Neural cell (in vitro differentiated cells): ENCODE measurements around the gene HBA2.

Experiments
- CTCF ChIP-seq: fragments of 450-650 bp; IDR thresholded peaks from 2 replicates; pipeline ENCODE4 v1.5.1; 2014; ENCODE audit warnings: antibody characterized with exemption, mild to moderate bottlenecking, moderate library complexity; ENCODE audit not compliant: poor library complexity, severe bottlenecking
- EZH2 ChIP-seq: fragments of 200-600, 300-800 bp; shearing (Covaris generic), sonication (generic); IDR thresholded peaks from 2 replicates; pipeline ENCODE4 v1.6.1; 2014; ENCODE audit warnings: antibody characterized with exemption, low read length, borderline replicate concordance, mild to moderate bottlenecking; ENCODE audit not compliant: insufficient read depth, poor library complexity, severe bottlenecking
- POLR2AphosphoS5 ChIP-seq: IDR thresholded peaks from 2 replicates; pipeline ENCODE4 v1.6.1; 2012
- REST ChIP-seq: IDR thresholded peaks from 2 replicates; pipeline ENCODE4 v1.6.1; 2012; ENCODE audit warnings: borderline replicate concordance
- SMC3 ChIP-seq: fragments of 450-650 bp; conservative IDR thresholded peaks from 2 replicates; pipeline ENCODE4 v1.6.1; 2014; ENCODE audit warnings: antibody characterized with exemption, mild to moderate bottlenecking, moderate library complexity; ENCODE audit not compliant: poor library complexity

GRCh38 chr16:146646-147045 lies 26.0 kb upstream of the HBA2 start:
- no peak for TF ChIP-seq CTCF
- TF ChIP-seq POLR2AphosphoS5: no peak
- TF ChIP-seq EZH2: no peak
- TF ChIP-seq SMC3: no peak
- no peak for TF ChIP-seq REST
